WTC11 (cell line): ENCODE data around the gene ZNF668. TPM values are rescaled to one million over a fixed set of nuclear protein-coding genes. Genes with fewer than 3 reads are reported as not detected.
A peak's percentile ranks its signal among the peaks of the same experiment; 100 is the strongest.

Experiments
- ATAC-seq: fragments of 200-7000 bp; cut with Tn5 transposase; 2 replicates; pipeline ENCODE4 v1.10.0; 2021; ENCODE audit warnings: mild to moderate bottlenecking, moderate library complexity
- CTCF ChIA-PET: fragments of 300-600 bp; sonication (Branson Sonifier 250); formaldehyde crosslinking; loops from one replicate; lab custom pipeline; 2021; ENCODE audit warnings: antibody characterized with exemption; lab: Charles Lee
- POLR2A ChIA-PET: fragments of 350-600 bp; sonication (Branson Sonifier 250); formaldehyde crosslinking; loops from one replicate; lab custom pipeline; 2021; ENCODE audit warnings: antibody characterized with exemption; lab: Charles Lee
- DNase-seq: peaks from one replicate; pipeline ENCODE4 v3.0.0; 2021; ENCODE audit warnings: low spot score
- H3K27ac Mint-ChIP-seq: 2 replicates; pipeline ENCODE4 v1.8.0; 2021; ENCODE audit warnings: mixed read lengths
- H3K27me3 Mint-ChIP-seq: 2 replicates; pipeline ENCODE4 v1.8.0; 2021; ENCODE audit warnings: low read depth, mild to moderate bottlenecking, moderate library complexity, mixed read lengths
- H3K36me3 Mint-ChIP-seq: 2 replicates; pipeline ENCODE4 v1.8.0; 2021; ENCODE audit warnings: mixed read lengths
- H3K4me1 Mint-ChIP-seq: 2 replicates; pipeline ENCODE4 v1.8.0; 2022; ENCODE audit warnings: mixed read lengths
- H3K4me3 Mint-ChIP-seq: 2 replicates; pipeline ENCODE4 v1.8.0; 2021; ENCODE audit warnings: mild to moderate bottlenecking, moderate library complexity, mixed read lengths
- H3K9me3 Mint-ChIP-seq: 2 replicates; pipeline ENCODE4 v1.8.0; 2021; ENCODE audit warnings: mixed read lengths
- ARID4B ChIP-seq: sonication (generic); formaldehyde crosslinking; IDR thresholded peaks from 2 replicates; pipeline ENCODE4 v1.8.0; 2023; ENCODE audit warnings: missing genetic modification reagents, mild to moderate bottlenecking, borderline replicate concordance
- ATF3 ChIP-seq: sonication (generic); formaldehyde crosslinking; conservative IDR thresholded peaks from 2 replicates; pipeline ENCODE4 v1.8.1; 2022; ENCODE audit warnings: mild to moderate bottlenecking, missing genetic modification reagents
- CBFB ChIP-seq: sonication (generic); formaldehyde crosslinking; IDR thresholded peaks from 2 replicates; pipeline ENCODE4 v1.8.1; 2022; ENCODE audit warnings: mild to moderate bottlenecking, low read depth, missing genetic modification reagents
- E2F1 ChIP-seq: sonication (generic); formaldehyde crosslinking; IDR thresholded peaks from 2 replicates; pipeline ENCODE4 v1.8.0; 2022; ENCODE audit warnings: mild to moderate bottlenecking, missing genetic modification reagents
- GABPB1 ChIP-seq: sonication (generic); formaldehyde crosslinking; IDR thresholded peaks from 2 replicates; pipeline ENCODE4 v1.8.1; 2023; ENCODE audit warnings: mild to moderate bottlenecking, missing genetic modification reagents
- MAX ChIP-seq: sonication (generic); formaldehyde crosslinking; IDR thresholded peaks from 2 replicates; pipeline ENCODE4 v1.8.0; 2022; ENCODE audit warnings: mild to moderate bottlenecking, missing genetic modification reagents
- NR1H2 ChIP-seq: sonication (generic); formaldehyde crosslinking; IDR thresholded peaks from 2 replicates; pipeline ENCODE4 v1.9.0; 2021; ENCODE audit warnings: mild to moderate bottlenecking, moderate library complexity, missing genetic modification reagents
- PRDM15 ChIP-seq: sonication (generic); formaldehyde crosslinking; IDR thresholded peaks from 2 replicates; pipeline ENCODE4 v1.8.0; 2022; ENCODE audit warnings: missing genetic modification reagents
- SMAD4 ChIP-seq: sonication (generic); formaldehyde crosslinking; IDR thresholded peaks from 2 replicates; pipeline ENCODE4 v1.8.0; 2022; ENCODE audit warnings: mild to moderate bottlenecking, missing genetic modification reagents
- TEAD4 ChIP-seq: sonication (generic); formaldehyde crosslinking; IDR thresholded peaks from 2 replicates; pipeline ENCODE4 v1.8.0; 2022; ENCODE audit warnings: mild to moderate bottlenecking, missing genetic modification reagents
- USF1 ChIP-seq: sonication (generic); formaldehyde crosslinking; IDR thresholded peaks from 2 replicates; pipeline ENCODE4 v1.8.0; 2022; ENCODE audit warnings: mild to moderate bottlenecking, missing genetic modification reagents
- ZBTB43 ChIP-seq: sonication (generic); formaldehyde crosslinking; IDR thresholded peaks from 2 replicates; pipeline ENCODE4 v1.8.1; 2023; ENCODE audit warnings: mild to moderate bottlenecking, missing genetic modification reagents
- ZNF219 ChIP-seq: sonication (generic); formaldehyde crosslinking; IDR thresholded peaks from 2 replicates; pipeline ENCODE4 v1.8.0; 2023; ENCODE audit warnings: missing genetic modification reagents, mild to moderate bottlenecking, borderline replicate concordance
- total RNA-seq: library from RNA; stranded (reverse); gene quantifications from 3 replicates; pipeline ENCODE4 v1.2.3, GENCODE V29; 2021

Gene ZNF668
- total RNA-seq, 1 experiment from 2014 or later = 17.3 TPM

GRCh38 chr16:31117384-31118222 lies 43.6 kb upstream of the ZNF668 start, which contains the start of gene KAT8 (continued):
- TF ChIP-seq ZBTB43 (peak; percentile 38; the same call in 1 of the 2 replicates), ATF3 (CRISPR knock-in tag) (no peak), PRDM15 (CRISPR knock-in tag) (no peak), USF1 (CRISPR knock-in tag) (peak; percentile 23; the same call in 1 of the 2 replicates), ZNF219 (CRISPR knock-in tag) (0 out of 2 replicates have a peak, but pooled peaks have one; percentile 37), GABPB1 (CRISPR knock-in tag) (peak; percentile 88), ARID4B (peak; percentile 72; the same call in 1 of the 2 replicates), SMAD4 (CRISPR knock-in tag) (peak; percentile 45; the same call in 1 of the 2 replicates), MAX (peak; percentile 70), CBFB (CRISPR knock-in tag) (no peak)

- POLR2A ChIA-PET = no interaction called here
- no peak for ATAC-seq
Observed at GRCh38 chr16:31114468-31114867, 40.4 kb upstream of the ZNF668 start.

More at GRCh38 chr16:31114468-31114867, 40.4 kb upstream of the ZNF668 start:
- CTCF ChIA-PET = no interaction called here
- TF ChIP-seq TEAD4 = no peak
- TF ChIP-seq E2F1 (CRISPR knock-in tag) = no peak
- no peak for TF ChIP-seq NR1H2 (CRISPR knock-in tag)
- Mint-ChIP-seq H3K27ac (no peak overlapping the region), H3K9me3 (no peaks in the 10 kb centered on the region), H3K4me1 (peaks cover 11% of the 10 kb centered on the region), H3K36me3 (peaks cover 36% of the 10 kb centered on the region), H3K4me3 (no peak overlapping the region; the same call in 1 of the 2 replicates), H3K27me3 (no peaks in the 10 kb centered on the region)
- no peak for DNase-seq
